SIG-M5 treated with dmso at 0.1 percent for 504 hours (cell line): ENCODE measurements around the gene GRIP1.
"Not testable (repeated sequence)": the region's sequence is repeated elsewhere in the genome, so short reads cannot be mapped to it uniquely, and the experiment has no call there.

Experiments used
- DNase-seq: peaks from one replicate; lab custom pipeline; 2025; ENCODE audit not compliant: unreplicated experiment; lab: John Stamatoyannopoulos, UW

Gene GRIP1

DNA sequence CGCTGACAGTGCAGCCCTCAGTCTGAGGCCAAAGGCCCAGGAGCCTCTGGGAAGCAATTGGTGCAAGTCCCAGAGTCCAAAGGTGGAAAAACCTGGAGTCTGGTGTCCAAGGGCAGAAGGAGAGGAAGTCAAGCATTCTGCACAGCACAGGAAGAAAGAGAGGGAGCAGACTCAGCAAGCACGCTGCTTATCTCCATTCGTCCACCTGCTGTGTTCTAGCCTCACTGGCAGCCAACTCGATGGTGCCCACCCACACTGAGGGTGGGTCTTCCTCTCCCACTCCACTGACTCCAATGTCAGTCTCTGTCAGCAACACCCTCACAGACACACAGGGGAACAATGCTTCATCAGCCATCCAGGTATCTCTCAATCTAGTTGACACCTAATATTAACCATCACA lies 337.8 kb downstream of the GRIP1 start:
- DNase-seq = no peak

DNA sequence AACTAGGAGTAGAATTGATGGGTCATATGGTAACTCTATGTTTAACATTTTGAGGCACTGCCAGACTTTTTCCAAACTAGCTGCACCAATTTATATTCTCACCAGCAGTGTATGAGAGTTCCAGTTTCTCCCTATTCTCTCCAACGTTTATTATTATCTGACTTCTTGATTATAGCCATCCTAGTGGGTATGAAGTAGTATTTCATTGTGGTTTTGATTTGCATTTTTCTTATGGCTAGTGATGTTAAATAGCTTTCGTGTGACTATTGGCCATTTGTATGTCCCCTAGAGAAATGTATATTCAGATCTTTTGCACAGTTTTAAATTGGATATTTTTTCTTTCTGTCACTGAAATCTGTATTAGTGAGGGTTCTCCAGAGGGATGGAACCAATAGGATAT lies 338.7 kb downstream of the GRIP1 start:
- DNase-seq = no peak

DNA sequence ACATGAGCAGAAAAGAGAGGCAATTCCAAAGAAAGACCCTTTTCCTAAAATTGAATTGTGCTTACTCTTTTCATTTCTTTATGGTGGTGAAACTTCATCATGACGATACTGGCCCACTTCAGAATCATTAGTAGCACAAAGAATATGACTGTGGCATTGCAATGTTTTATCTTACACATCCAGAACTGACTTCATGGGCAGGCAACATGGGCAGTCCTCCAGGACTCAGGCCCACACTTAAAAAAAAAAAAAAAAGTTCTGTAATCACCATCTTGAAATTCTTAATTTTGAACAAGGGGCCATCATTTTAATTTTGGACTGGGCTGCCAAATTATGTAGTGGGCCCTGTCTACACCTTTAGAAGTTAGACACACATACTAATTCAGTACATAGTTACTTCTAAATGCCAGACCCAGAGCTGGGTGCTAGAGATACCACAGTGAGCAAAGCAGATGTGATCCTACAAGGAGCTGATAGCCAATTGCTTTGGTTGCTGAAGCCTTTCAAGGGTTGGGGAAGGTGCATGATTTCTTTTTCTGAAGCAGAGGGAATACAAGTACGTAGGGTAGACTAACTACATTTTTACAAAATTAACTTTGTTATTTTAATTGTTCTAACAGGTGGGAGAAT lies 341.4 kb downstream of the GRIP1 start:
- DNase-seq = no peak

DNA sequence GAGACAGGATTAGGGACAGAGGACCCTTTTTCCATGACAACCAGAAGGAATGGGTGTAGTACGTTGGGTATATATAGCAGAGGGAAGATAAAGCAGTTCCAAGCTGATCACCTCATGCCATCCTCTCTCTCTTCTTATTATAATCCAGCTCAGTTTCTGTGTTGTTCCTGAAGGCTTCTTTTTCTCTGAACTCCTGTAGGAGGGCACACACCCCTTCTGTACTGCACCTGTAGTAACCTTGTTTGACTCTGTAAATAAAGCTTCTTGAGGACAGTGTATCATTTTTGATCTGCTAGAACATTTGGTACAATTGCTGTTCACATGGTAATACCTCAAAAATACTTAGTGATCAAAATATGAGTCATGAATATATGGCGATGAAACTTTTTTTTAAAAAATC lies 343.1 kb downstream of the GRIP1 start:
- DNase-seq = no peak

- DNase-seq = no peak
These were observed 347.1 kb downstream of the GRIP1 start for GRCh38 chr12:66331814-66332213.

DNA sequence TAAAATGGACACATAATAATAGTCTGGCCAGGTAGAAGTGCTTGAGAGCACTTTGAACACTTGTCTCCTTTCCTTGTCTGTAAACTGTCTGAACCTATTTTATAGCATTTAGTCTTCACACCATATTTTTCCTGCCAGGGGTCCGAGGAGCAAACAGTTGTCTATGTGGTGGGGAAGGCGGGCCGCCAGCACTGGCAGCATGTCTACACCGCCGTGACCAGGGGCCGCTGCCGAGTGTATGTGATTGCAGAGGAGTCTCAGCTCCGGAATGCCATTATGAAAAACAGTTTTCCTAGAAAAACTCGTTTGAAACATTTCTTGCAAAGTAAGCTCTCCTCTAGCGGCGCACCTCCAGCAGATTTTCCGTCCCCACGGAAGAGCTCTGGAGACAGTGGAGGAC lies 347.9 kb downstream of the GRIP1 start:
- no peak for DNase-seq

- DNase-seq = no peak
These were observed 348.9 kb downstream of the GRIP1 start for GRCh38 chr12:66329941-66330340.

GRCh38 chr12:66323017-66323416 lies 355.9 kb downstream of the GRIP1 start:
- DNase-seq = no peak

GRCh38 chr12:66321435-66321834 lies 357.4 kb downstream of the GRIP1 start:
- no peak for DNase-seq

DNA sequence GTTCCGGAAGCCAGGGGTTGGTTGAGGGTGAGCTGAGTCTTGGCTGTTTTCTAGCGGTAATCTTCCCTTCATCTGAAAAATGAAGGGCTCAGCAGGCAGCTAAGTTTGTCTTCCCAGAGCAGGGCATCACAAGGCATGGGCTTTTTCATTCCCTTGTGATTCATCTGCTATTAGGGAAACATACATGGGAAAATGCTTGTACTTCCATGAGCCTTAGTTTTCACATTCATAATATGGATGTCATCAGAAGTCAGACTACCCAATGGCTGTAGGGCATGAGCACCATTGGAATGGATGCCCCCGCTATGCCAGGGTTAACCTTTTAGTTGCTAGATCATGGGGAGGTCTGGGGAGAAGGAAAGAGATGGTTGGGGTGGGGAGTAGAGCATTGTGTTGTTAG lies 357.9 kb downstream of the GRIP1 start:
- DNase-seq = no peak

- DNase-seq = no peak
These were observed 359.5 kb downstream of the GRIP1 start for GRCh38 chr12:66319266-66319954.

- DNase-seq = no peak
These were observed 364.6 kb downstream of the GRIP1 start for GRCh38 chr12:66314278-66314677.

- peak; percentile 28 for DNase-seq
These were observed 366.7 kb downstream of the GRIP1 start for GRCh38 chr12:66312189-66312588.

DNA sequence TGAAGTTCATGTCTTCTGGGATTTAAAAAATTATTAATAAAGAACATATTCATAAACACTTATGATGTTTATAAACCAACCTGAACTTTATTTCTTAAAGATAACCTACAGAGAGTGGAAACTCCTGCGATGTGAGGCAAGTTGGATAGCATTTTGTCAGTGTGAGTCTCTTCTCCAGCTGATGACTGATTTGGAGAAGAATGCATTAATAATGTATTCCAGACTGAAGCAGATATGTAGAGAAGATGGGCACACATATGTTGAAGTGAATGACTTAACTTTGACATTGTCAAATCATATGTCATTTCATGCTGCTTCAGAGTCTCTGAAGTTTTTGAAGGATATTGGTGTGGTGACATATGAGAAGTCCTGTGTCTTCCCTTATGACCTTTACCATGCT lies 369.3 kb downstream of the GRIP1 start:
- DNase-seq = no peak

GRCh38 chr12:66304296-66304900 lies 374.5 kb downstream of the GRIP1 start:
- peak; percentile 12 for DNase-seq

GRCh38 chr12:66303316-66303804 lies 375.5 kb downstream of the GRIP1 start:
- DNase-seq = not testable (repeated sequence)

GRCh38 chr12:66302827-66303169 lies 376.1 kb downstream of the GRIP1 start:
- no peak for DNase-seq

DNA sequence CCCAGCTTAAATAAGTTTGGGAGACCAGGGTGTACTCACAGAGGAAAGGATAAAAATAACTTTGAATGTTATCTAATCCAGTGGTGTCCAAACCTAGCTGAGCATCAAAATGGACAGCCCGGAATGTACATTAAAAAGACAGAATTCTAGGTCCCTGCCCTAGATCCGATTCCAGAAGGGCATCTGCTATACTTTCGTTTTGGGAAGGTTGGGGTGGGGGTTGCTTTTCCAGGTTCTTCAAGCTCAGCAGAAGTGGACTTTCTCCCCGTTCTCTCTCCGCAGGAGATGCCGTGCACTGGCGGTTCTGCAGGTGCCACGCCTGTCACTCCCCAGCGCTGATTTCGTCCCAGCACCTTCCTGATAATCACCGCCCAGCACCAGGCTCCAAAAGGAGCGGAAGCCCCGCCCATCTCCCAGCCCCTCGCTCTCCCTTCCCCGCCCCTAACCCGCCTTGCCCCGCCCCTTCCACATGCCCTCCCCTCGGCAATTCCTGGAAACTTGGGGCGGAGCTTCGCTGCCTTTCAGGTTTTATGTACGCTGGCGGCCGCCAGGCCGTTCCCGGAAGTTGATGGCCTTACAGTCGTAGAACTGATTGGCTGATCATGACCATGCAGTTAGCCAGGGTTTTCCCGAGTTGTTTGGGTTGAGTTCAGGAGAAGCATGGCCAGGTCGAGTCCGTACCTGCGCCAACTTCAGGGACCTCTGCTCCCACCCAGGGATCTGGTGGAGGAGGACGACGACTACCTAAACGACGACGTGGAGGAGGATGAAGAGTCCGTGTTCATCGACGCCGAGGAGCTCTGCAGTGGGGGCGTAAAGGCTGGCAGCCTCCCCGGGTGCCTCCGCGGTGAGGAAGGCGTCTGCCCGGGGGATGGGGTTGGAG lies 376.7 kb downstream of the GRIP1 start, which contains the start of gene HELB:
HELB (plus strand) TSS at position 550 of the 883 bp plus-strand sequence; CDS start at position 661, 111 bp downstream.
- peak; percentile 98 for DNase-seq

- no peak for DNase-seq
These were observed 381.0 kb downstream of the GRIP1 start for GRCh38 chr12:66297923-66298322.
